ENCODE measurements around the gene CCK. TPM values are rescaled to one million over a fixed set of nuclear protein-coding genes. Genes with fewer than 3 reads are reported as not detected.

Gene CCK
- total and polyA plus RNA-seq, 4 donors: 0.25 TPM; not detected in 3

DNA sequence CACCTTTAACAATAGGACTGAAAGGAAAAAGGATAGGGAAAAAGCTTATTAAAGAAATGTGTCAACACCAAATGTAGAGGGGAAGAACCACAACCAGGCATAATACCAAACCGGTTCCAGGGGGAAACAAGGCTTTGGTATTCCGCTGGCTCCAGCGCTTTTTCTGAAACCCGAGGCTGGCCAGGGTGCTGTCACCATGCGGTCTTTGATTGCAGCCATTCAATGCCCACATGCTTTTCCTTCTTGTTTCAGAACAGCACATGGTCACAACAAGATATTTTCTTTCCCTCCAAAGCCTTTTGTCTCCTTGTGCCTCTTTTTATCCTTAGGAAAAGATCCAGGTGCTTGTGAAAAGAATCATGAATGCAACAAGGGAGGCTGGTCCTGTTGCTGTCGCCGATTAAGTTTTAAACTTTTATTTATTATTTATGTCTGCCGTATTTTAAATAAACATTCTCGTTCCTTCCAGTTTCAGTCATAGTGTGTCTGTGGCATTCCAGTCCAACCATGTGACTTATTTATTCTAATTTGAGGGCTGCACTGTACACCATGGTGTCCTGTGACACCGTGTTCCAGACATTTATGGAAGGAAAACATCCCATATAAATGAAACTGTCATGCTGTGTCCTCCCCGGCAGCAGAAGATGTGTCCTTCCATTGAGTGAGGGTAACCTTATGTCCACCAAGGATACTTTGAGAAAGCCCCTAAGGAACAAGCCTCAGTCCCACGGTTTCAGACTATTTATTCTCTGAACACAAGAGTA lies 41.1 kb downstream of the CCK start:
- no peak overlapping the region for H3K9ac ChIP-seq (ENCODE audit: low read depth in 1 of 2, low read length in 2 of 2)
- peaks cover 5 to 31% (median 20%) of the 10 kb centered on the region in 4 donors for H3K36me3 ChIP-seq (ENCODE audit: control insufficient read depth in 4 of 4, insufficient read depth in 3 of 4, low read depth in 1 of 4, low read length in 3 of 4)
- H3K27ac ChIP-seq (ENCODE audit: low read depth in 1 of 2, low read length in 2 of 2): no peak overlapping the region
- H3K4me3 ChIP-seq (ENCODE audit: low read depth in 1 of 3, low read length in 3 of 3): no peak overlapping the region
- no peaks in the 10 kb centered on the region for H3K27me3 ChIP-seq (ENCODE audit: control insufficient read depth in 4 of 4, insufficient read depth in 4 of 4, low read length in 3 of 4)
- H3K9me3 ChIP-seq (ENCODE audit: control insufficient read depth in 4 of 4, low read length in 3 of 4): no peaks in the 10 kb centered on the region
- TF ChIP-seq RAD21 (IDR thresholded peaks at IDR 0.05) (no peak), RXRA (IDR thresholded peaks at IDR 0.05) (no peak), HNF4G (IDR thresholded peaks at IDR 0.05) (no peak), HNF4A (conservative IDR thresholded peaks at IDR 0.05) (no peak), NR2F2 (IDR thresholded peaks at IDR 0.05) (no peak), FOXA1 (IDR thresholded peaks at IDR 0.05) (no peak), EGR1 (IDR thresholded peaks at IDR 0.05; ENCODE audit: low read depth in 2 of 2) (no peak)
- TF ChIP-seq, protein P1, sequence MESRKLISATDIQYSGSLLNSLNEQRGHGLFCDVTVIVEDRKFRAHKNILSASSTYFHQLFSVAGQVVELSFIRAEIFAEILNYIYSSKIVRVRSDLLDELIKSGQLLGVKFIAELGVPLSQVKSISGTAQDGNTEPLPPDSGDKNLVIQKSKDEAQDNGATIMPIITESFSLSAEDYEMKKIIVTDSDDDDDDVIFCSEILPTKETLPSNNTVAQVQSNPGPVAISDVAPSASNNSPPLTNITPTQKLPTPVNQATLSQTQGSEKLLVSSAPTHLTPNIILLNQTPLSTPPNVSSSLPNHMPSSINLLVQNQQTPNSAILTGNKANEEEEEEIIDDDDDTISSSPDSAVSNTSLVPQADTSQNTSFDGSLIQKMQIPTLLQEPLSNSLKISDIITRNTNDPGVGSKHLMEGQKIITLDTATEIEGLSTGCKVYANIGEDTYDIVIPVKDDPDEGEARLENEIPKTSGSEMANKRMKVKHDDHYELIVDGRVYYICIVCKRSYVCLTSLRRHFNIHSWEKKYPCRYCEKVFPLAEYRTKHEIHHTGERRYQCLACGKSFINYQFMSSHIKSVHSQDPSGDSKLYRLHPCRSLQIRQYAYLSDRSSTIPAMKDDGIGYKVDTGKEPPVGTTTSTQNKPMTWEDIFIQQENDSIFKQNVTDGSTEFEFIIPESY (IDR thresholded peaks at IDR 0.05): no peak
- 82% methylated on average over 12 of the region's 12 CpGs for WGBS
- peaks cover 0 to 6% (median 1%) of the 10 kb centered on the region in 4 donors for H3K4me1 ChIP-seq (ENCODE audit: control insufficient read depth in 4 of 4, insufficient read depth in 4 of 4, low read length in 3 of 4)
- no peak for DNase-seq (ENCODE audit: low spot score)

DNA sequence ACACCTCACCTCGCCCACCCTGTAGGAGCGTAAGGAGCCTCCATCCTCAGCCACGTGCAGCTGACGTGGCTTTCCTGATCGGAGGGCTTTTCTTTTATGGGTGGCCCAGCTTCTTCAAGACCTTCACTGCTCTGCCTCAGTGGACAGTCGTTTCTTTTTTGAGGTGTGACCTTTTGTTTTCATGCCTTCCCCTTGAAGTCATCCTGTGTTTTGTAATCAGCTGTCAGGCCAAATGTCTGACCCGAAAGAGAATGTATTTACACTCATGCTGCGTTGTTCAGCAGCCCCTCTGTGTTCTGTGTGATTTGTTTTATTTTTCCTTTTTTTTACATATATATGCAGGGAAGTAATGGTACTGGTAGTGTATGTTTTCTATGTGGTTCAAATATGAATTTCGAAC lies 41.8 kb downstream of the CCK start:
- 81% methylated on average over 9 of the region's 9 CpGs for WGBS
- TF ChIP-seq, protein P2, sequence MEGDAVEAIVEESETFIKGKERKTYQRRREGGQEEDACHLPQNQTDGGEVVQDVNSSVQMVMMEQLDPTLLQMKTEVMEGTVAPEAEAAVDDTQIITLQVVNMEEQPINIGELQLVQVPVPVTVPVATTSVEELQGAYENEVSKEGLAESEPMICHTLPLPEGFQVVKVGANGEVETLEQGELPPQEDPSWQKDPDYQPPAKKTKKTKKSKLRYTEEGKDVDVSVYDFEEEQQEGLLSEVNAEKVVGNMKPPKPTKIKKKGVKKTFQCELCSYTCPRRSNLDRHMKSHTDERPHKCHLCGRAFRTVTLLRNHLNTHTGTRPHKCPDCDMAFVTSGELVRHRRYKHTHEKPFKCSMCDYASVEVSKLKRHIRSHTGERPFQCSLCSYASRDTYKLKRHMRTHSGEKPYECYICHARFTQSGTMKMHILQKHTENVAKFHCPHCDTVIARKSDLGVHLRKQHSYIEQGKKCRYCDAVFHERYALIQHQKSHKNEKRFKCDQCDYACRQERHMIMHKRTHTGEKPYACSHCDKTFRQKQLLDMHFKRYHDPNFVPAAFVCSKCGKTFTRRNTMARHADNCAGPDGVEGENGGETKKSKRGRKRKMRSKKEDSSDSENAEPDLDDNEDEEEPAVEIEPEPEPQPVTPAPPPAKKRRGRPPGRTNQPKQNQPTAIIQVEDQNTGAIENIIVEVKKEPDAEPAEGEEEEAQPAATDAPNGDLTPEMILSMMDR (IDR thresholded peaks at IDR 0.05; ENCODE audit: low read depth, low read length, missing input control): no peak
- TF ChIP-seq TAF1 (conservative IDR thresholded peaks at IDR 0.05) (no peak), NR2F2 (IDR thresholded peaks at IDR 0.05) (no peak), RAD21 (IDR thresholded peaks at IDR 0.05) (no peak), JUND (IDR thresholded peaks at IDR 0.05) (no peak), FOXA2 (IDR thresholded peaks at IDR 0.05) (no peak)

GRCh38 chr3:42222942-42223693 lies 42.9 kb downstream of the CCK start:
- Histone ChIP-seq H3K36me3 (ENCODE audit: control insufficient read depth in 4 of 4, insufficient read depth in 3 of 4, low read depth in 1 of 4, low read length in 3 of 4) (peaks cover 10 to 35% (median 20%) of the 10 kb centered on the region in 4 donors), H3K4me1 (ENCODE audit: control insufficient read depth in 4 of 4, insufficient read depth in 4 of 4, low read length in 3 of 4) (peaks cover 0 to 6% (median 1%) of the 10 kb centered on the region in 4 donors), H3K9ac (ENCODE audit: low read depth in 1 of 2, low read length in 2 of 2) (no peak overlapping the region), H3K9me3 (ENCODE audit: control insufficient read depth in 4 of 4, low read length in 3 of 4) (no peaks in the 10 kb centered on the region), H3K4me3 (ENCODE audit: low read depth in 1 of 3, low read length in 3 of 3) (no peak overlapping the region), H3K27me3 (ENCODE audit: control insufficient read depth in 4 of 4, insufficient read depth in 4 of 4, low read length in 3 of 4) (no peaks in the 10 kb centered on the region), H3K27ac (ENCODE audit: low read depth in 1 of 2, low read length in 2 of 2) (no peak overlapping the region)
- no peak for TF ChIP-seq FOXA1 (IDR thresholded peaks at IDR 0.05)
- TF ChIP-seq HNF4G (IDR thresholded peaks at IDR 0.05): no peak
- TF ChIP-seq GABPA (IDR thresholded peaks at IDR 0.05 in 1 of 2, conservative IDR thresholded peaks at IDR 0.05 in 1 of 2): no peak
- no peak for TF ChIP-seq SP1 (IDR thresholded peaks at IDR 0.05)
- no peak for TF ChIP-seq RAD21 (IDR thresholded peaks at IDR 0.05)
- no peak for DNase-seq (ENCODE audit: low spot score)
- WGBS: 98% methylated on average over 31 of the region's 31 CpGs

More for the DNA sequence above, 41.8 kb downstream of the CCK start:
- H3K9me3 ChIP-seq (ENCODE audit: control insufficient read depth in 4 of 4, low read length in 3 of 4): no peaks in the 10 kb centered on the region
- no peaks in the 10 kb centered on the region for H3K27me3 ChIP-seq (ENCODE audit: control insufficient read depth in 4 of 4, insufficient read depth in 4 of 4, low read length in 3 of 4)
- no peak overlapping the region for H3K4me3 ChIP-seq (ENCODE audit: low read depth in 1 of 3, low read length in 3 of 3)
- peaks cover 0 to 6% (median 1%) of the 10 kb centered on the region in 4 donors for H3K4me1 ChIP-seq (ENCODE audit: control insufficient read depth in 4 of 4, insufficient read depth in 4 of 4, low read length in 3 of 4)
- H3K36me3 ChIP-seq (ENCODE audit: control insufficient read depth in 4 of 4, insufficient read depth in 3 of 4, low read depth in 1 of 4, low read length in 3 of 4): peaks cover 6 to 35% (median 20%) of the 10 kb centered on the region in 4 donors
- DNase-seq (ENCODE audit: low spot score): no peak
- H3K27ac ChIP-seq (ENCODE audit: low read depth in 1 of 2, low read length in 2 of 2): no peak overlapping the region
- H3K9ac ChIP-seq (ENCODE audit: low read depth in 1 of 2, low read length in 2 of 2): no peak overlapping the region
